Kidney glomerular epithelial cell (primary cell): ENCODE results near the gene NUP214.
A peak's percentile ranks its signal among the peaks of the same experiment; 100 is the strongest.
"Not testable (repeated sequence)": the region's sequence is repeated elsewhere in the genome, so short reads cannot be mapped to it uniquely, and the experiment has no call there.

Source experiments
- DNase-seq: peaks from one replicate; lab custom pipeline; 2025; lab: John Stamatoyannopoulos, UW

NUP214 gene

GRCh38 chr9:131234799-131235479 is 109.6 kb downstream of the NUP214 start:
- no peak for DNase-seq

DNA sequence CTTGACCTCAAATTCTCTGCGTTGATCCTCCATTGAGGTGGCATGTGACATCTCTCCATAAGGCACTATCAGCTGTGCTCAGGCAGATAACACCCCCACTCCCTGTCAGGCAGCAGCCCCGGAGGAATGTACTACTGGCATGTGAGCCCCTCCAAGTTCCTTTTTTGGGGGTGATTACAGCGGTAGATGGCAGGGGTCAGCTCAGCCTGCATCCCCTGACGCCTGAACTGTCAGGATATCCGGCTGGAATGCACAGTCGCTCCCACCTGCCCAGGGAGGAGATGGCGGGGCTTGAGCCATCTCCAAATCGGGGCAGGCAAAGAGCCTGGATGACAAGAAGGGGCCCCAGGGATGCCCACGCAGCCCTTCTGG is 110.1 kb downstream of the NUP214 start:
- no peak for DNase-seq

- no peak for DNase-seq
Measured at GRCh38 chr9:131236161-131236560, 110.8 kb downstream of the NUP214 start.

- no peak for DNase-seq
Measured at GRCh38 chr9:131236761-131237160, 111.4 kb downstream of the NUP214 start.

GRCh38 chr9:131237291-131237690 is 111.9 kb downstream of the NUP214 start:
- DNase-seq: no peak

DNA sequence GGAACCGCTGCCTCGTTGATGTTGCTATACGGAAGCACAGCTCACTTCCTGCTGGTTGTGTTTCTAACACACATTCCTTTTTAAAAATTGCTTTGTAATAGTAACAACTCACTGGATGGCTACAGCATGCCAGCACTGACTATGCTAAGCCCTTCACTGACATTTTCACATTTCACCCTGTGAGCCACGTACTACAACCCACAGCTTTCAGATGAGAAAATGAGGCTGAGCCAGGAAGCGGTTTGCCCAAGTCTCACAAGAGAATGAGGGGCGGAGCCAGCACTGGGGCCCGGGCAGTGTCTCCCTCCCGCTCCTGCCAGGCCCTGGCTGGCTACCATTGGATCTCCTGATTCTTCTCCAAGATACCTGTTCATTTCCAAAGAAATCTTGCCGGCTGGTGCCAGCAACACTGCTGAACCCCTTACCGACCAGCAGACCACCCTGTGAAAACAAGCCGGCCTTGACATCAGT is 112.6 kb downstream of the NUP214 start:
- DNase-seq: peak; percentile 32

DNA sequence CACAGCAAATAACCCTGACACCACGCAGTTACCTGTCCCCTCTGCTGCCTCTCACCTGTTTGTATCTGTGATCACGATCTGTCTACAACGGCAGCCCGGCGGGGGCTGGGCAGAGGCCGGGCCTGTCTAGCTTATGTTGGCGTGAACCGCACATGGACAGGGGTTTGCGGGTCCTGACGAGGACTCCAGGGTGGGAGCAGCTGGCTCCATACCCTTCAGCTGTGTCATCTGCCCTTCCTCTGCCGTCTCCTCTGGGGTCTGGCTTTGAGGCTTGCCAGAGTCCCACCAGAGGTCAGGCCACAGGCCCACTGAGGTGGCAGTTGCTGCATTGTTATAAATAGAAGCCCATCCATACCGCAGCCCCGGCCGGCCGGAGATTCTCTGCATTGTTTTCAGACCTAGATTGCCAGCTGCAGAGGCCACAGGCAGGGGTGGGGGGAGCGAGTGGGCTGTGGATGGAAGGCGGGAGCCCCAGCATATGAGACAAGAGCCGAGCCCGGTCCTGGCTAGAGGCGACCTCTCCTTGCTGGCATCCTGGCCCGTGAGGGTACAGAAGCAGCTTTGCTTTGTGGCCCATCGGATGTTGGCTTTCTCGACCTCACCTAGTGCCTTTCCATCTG is 113.1 kb downstream of the NUP214 start:
- no peak for DNase-seq

DNA sequence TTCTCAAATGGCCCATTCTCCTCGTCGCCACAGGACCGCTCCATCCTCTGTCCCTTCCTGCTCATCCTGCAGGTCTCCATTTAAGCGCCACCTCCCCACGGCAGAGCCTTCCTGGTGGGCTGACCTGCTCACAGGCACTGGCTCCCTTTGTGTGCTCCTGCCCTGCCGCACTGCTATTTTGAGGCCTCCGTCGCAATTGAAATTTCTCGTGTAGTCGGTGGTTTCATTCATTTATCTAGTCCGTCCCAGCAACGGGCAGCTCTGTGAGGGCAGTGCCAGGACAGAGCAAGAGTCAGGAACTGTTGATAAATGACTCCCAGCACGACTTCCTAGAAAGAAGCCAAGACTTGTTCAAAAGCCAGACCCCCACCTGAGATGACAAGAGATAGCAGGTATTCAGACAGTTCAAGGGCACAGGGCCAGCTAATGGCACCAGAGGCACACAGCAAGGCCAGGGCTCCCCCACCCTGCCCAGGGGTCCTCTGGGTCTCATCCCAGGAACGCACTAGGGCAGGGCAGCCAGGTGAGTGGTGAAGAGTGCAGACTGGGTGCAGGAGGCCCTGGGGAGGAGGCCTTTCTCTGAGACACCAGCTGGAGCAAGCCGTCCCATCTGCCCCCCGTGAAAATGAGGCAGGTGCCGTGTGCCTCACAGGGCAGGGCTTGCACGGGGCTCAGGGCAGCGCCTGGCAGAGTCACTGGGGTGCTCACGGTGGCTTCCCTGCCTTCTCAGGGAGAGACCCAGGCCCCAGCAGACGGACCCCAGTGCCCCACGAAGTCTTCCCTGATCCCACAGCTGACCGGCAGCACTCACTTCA is 114.0 kb downstream of the NUP214 start:
- DNase-seq: no peak

- DNase-seq: no peak
Measured at GRCh38 chr9:131240047-131240921, 114.9 kb downstream of the NUP214 start.

GRCh38 chr9:131244331-131244730 is 118.9 kb downstream of the NUP214 start:
- DNase-seq: not testable (repeated sequence)

DNA sequence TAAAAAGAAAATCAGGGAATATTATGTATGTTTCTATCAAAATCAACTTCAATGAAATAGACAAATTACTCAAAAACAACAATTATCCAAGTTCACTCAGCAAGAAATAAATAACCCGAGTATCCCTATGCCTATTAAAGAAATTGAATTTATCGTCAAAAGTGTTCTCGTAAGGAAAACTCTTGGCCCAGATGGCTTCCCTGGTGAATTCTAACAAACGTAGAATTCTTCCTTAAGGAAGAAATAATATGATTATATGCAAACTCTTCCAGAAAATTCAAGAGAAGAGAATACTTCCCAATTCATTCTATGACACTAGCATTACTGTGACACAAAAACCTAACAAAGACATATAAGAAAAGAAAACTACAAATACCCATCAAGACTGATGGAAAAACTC is 121.2 kb downstream of the NUP214 start:
- no peak for DNase-seq

DNA sequence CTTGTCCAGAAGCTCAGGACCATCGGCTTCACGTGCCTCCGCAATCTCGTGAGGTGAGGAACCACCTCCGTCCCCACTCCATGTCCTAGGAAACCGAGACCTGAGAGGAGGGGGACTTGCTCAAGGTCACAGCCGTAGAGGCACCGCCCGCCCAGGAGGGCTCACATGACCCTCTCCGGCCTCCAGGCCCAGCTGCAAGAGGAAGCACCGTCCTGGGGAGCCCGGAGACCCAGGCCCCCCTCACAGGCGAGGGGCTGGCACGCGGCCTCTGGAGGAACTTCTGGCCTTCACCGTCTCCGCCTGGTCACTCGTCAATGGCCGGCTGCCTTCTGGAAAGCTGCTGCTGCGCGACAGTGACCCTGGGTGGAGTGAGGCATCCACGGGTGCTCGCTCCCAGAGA is 126.7 kb downstream of the NUP214 start:
- DNase-seq: no peak

DNA sequence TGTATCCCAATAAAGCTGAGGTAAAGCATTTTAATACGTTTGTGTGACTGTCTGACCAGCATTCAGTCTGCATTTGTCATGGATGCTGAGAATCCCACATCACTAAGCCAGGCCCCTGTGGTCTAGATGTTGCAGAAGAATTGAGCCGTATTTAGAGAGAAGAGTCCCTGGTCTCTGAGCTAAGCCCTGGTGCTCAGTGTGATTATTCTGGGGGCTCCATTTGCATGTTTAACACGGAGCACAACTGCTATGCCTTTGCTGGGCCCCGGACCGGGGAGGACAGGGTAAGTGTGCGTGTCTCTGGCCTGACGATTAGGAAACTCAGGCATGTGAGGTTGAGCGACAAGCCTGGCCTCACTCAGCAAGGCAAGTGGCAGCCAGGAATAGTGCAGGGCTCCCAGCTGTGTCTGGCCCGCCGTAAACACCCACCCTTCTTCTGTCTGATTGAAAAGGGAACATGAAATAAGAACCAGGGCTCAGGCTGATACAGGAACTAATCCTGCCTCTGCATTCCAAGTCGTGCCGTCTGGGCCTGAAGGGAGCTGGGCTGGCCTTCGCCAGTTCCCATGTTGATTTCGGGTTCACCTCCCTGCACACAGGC is 128.6 kb downstream of the NUP214 start:
- no peak for DNase-seq

DNA sequence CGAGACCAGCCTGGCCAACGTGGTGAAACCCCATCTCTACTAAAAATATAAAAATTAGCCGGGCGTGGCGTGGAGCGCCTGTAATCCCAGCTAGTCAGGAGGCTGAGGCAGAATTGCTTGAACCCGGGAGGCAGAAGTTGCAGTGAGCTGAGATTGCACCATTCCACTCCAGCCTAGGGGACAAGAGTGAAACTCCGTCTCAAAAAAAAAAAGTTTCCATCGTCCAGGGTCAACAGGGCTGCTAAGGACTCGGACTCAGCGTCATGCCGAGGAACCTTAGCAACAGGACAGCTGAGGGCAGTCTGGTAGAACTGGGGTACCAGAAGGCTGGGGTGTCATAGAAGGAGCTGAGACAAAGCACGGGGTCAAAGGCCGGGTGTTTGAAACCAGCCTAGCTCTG is 129.2 kb downstream of the NUP214 start:
- no peak for DNase-seq

- DNase-seq: no peak
Measured at GRCh38 chr9:131255676-131256197, 130.4 kb downstream of the NUP214 start.

- DNase-seq: no peak
Measured at GRCh38 chr9:131257266-131258025, 132.1 kb downstream of the NUP214 start.

- no peak for DNase-seq
Measured at GRCh38 chr9:131258186-131258585, 132.8 kb downstream of the NUP214 start.

- no peak for DNase-seq
Measured at GRCh38 chr9:131258698-131259431, 133.5 kb downstream of the NUP214 start.

DNA sequence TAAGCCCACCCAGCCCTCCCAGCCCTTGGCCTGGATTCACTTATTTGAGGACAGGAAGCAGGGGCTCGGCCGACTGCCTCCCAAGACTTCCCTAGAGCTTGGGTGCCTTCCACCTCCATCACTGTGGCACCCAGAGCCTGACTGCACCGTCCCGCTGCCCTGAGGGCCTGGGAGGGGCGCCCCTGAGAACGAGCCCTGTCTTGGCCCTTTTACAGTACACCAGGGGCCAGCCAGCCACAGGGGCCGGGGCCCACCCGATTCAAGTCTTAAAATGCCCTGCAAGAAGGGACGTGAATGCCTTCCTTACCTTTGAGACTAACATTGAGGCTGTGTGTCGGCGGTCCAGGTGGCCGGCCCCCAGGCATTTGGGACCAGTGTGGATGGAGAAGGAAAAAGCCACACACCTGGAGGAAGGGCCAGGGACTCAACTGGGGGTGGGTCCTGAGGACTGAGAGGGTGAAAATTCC is 134.1 kb downstream of the NUP214 start:
- no peak for DNase-seq
